ENCODE data around the gene RBCK1. TPM values are rescaled to one million over a fixed set of nuclear protein-coding genes. Genes with fewer than 3 reads are reported as not detected.

The RBCK1 gene
- total RNA-seq, 1 experiment from 2014 or later = 46.8 TPM

GRCh38 chr20:469746-470490, 61.8 kb downstream of the RBCK1 start:
- Histone ChIP-seq H3K14ac (ENCODE audit: insufficient read depth, low read length) (no peak overlapping the region), H3K27ac (ENCODE audit: insufficient read length, low read depth, low read length) (no peak overlapping the region), H3T11ph (ENCODE audit: low read length) (no peak overlapping the region), H2AFZ (ENCODE audit: low read length) (no peak overlapping the region), H3K9me3 (ENCODE audit: control insufficient read depth, low read depth, low read length) (peaks cover 36% of the 10 kb centered on the region), H3K23me2 (ENCODE audit: insufficient read length, low read depth, low read length, poor library complexity, severe bottlenecking) (no peaks in the 10 kb centered on the region), H2BK5ac (ENCODE audit: insufficient read length, low read length) (no peak overlapping the region), H2BK12ac (ENCODE audit: insufficient read length, low read depth, low read length) (no peak overlapping the region), H3K79me1 (ENCODE audit: insufficient read depth, low read depth, low read length, poor library complexity, severe bottlenecking) (no peaks in the 10 kb centered on the region), H4K5ac (ENCODE audit: insufficient read length, low read depth, low read length) (no peak overlapping the region), H3K9ac (ENCODE audit: extremely low read depth, insufficient read length, low read length) (no peak overlapping the region), H3K18ac (ENCODE audit: insufficient read length, low read depth, low read length) (no peak overlapping the region), H4K91ac (ENCODE audit: insufficient read length, low read depth, low read length) (no peak overlapping the region), H4K8ac (replicated peaks; ENCODE audit: insufficient read length, low read depth, low read length) (no peak overlapping the region), H2BK20ac (ENCODE audit: low read depth, low read length, poor library complexity, severe bottlenecking) (no peak overlapping the region), H2AK5ac (ENCODE audit: insufficient read length, low read length) (no peak overlapping the region), H3K79me2 (ENCODE audit: insufficient read depth, low read length) (no peaks in the 10 kb centered on the region), H3K56ac (ENCODE audit: insufficient read length, low read depth, low read length) (no peak overlapping the region), H3K4me2 (ENCODE audit: insufficient read depth, insufficient read length, low read length) (no peak overlapping the region), H3K4me1 (ENCODE audit: insufficient read depth, low read length) (no peaks in the 10 kb centered on the region), H3K23ac (ENCODE audit: insufficient read length, low read depth, low read length) (no peak overlapping the region), H3K4ac (ENCODE audit: low read depth, low read length) (no peak overlapping the region), H4K20me1 (ENCODE audit: control insufficient read depth, insufficient read depth, insufficient read length) (no peaks in the 10 kb centered on the region), H3K27me3 (ENCODE audit: insufficient read depth, low read length) (no peaks in the 10 kb centered on the region), H2BK120ac (ENCODE audit: low read depth, low read length, poor library complexity, severe bottlenecking) (no peak overlapping the region), H2BK15ac (ENCODE audit: low read depth, low read length) (no peak overlapping the region)
- no peak overlapping the region for H3K27ac Mint-ChIP-seq
- H3K4me3 Mint-ChIP-seq = no peak overlapping the region
- TF ChIP-seq CTCF (conservative IDR thresholded peaks at IDR 0.05) = no peak
- peaks cover 56 to 57% of the 10 kb centered on the region in 2 experiments for H3K9me3 Mint-ChIP-seq
- no CpG with 5 or more reads among the region's 8 CpGs for WGBS (ENCODE audit: extremely low coverage, insufficient read length, low lambda C conversion rate)
- no peak for DNase-seq
- peaks cover 47% of the 10 kb centered on the region for H3K27me3 Mint-ChIP-seq (ENCODE audit: low read depth)
- no peaks in the 10 kb centered on the region for H3K4me1 Mint-ChIP-seq
- peaks cover 21 to 33% (median 25%) of the 10 kb centered on the region in 3 experiments for H3K36me3 Mint-ChIP-seq (ENCODE audit: insufficient read depth in 1 of 3, low read depth in 3 of 3)

Measured in H9 (cell line).